Retina (tissue), 1 donor: ENCODE measurements around the gene MICALL2.

Experiments
- DNase-seq: peaks from one replicate; pipeline ENCODE4 v3.0.0-alpha.2; 2016

The MICALL2 gene

DNA sequence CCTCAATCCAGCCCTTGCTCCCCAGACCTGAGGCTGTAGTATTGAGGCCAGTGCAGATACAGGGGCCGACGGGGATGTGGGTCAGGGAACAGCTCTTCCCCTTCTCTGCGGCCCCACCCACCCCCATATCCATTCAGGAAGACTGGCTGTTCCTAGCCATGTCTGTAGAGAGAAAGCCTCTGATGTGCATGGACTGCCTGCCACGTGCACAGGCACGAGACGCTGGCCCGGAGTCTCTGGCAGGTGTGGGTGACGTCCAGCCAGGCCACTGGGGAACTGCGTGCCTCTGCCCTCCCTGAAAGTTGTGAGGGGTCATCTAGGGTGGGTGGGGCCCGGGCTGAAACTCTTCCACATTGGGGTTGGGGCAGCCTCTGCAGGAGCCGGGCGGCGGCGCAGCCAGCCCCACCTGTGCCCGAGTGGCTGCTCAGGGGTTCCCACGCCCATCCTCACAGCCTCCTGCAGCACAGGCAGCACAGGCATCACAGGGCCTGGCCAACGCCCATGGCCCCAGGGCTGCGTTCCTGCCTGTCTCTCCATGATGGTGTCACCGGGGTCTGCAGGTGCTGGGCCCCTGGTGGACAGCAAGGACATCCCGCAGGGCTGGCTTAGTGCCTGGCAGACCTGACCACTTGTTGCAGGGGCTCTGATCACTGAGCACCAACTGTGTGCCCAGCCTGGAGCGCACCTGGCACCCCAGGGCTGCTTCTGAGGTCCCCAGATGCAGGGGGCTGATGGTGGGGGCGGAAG, 27.5 kb downstream of the MICALL2 start:
- peak; percentile 32 for DNase-seq

DNA sequence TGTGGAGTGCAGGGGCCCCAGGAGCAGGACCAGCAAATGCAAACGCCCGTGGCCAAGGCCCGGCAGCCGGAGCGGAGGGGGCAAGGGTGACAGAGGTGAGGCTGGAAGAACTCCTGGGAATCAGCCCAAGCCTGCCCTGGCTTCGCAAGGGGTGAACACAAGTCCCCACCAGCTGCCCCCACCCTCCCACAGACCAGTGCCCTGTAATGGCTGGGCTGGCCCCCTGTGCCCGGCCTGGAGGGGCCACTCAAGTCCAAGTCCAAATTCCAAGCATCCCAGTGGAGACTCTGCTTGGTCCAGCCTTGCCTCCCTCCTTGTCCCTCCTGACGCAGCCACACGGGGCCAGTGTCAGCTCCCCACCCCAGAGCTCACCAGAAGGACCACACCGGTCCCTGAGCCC, 28.0 kb downstream of the MICALL2 start:
- no peak for DNase-seq

DNA sequence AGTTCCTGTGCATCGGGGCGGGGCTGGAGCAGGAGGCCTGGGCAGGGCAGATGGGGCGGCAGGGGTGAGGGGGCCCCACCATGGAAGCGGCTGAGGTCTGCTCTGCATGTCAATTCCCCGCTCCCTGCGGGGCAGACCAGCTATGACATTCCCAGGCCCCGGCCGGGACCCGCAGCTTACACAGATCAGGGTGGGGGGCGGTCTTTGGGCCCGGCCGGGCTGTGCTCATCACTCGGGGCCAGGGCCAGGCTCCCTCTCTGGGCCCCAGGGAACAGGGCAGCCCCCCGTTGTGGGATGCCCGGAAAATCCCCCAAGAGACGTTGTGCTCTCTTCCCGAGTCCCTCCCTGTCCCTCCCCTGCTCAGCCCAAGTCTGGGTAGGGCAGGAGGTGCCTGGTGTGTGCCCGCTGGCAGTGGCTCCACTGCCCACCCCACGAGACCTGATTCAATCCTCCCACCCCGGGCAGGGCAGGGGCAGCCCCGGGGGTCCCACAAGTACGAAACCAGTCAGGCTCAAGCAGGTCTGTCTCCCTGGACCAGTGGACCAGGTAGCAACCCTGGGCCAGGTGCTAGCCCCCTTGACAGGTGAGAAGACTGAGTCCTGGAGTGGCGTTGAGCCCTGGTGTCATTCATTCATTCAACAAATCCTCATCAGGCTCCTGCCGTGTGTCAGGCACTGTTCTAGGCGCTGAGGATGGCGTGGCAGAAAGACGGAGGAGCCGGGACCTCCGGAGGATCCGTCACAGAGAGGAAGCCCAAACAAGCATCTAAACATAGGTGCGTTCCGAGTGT, 29.0 kb downstream of the MICALL2 start:
- no peak for DNase-seq

DNA sequence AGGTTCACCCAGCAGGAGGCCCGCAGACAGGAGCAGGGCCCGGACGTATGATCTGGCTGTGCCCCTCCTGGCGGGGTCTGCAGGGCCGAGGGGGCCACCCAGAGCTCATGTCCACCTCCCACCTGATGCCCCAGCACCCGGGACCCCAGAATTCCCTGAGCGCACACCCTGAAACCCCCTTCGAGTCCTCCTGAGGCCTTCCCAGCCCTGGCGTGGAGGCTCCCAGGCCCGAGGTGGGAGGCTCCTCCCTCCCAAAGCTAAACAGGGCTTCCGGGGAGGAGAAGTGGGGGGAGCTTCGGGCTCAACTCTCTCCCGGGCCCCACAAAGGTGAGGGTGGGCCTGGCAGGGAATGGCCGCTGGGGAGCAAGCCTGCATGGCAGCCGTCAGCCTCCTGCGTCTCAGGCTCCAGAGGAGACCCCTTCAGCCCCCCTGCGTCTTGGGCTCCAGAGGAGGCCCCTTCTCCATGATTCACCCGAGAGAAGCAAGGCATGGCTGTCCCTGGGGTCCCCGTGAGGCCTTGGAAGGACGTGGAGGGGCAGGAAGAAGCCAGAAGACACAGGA, 30.2 kb downstream of the MICALL2 start:
- DNase-seq: no peak

DNA sequence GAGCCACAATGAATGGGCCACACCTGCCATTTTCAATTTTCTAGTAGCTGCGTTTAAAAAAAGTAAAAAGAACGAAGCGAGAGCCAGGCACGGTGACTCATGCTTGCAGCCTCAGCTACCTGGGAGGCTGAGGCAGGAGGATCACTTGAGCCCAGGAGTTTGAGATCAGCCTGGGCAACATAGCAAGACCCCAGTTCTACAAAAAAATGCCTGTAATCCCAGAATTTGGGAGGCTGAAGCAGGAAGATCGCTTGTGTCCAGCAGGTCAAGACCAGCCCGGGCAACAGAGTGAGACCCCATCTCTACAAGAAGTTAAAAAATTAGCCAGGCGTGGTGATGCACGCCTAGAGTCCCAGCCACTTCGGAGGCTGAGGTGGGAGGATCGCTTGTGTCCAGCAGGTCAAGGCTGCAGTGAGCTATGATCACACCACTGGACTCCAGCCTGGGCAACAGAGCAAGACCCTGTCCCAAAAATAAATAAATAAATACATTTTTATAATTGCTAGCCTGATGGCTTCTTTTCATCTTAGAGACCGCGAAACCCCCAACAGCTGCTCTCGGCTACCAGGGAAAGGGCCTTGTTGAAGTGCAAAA, 32.1 kb downstream of the MICALL2 start:
- no peak for DNase-seq

DNA sequence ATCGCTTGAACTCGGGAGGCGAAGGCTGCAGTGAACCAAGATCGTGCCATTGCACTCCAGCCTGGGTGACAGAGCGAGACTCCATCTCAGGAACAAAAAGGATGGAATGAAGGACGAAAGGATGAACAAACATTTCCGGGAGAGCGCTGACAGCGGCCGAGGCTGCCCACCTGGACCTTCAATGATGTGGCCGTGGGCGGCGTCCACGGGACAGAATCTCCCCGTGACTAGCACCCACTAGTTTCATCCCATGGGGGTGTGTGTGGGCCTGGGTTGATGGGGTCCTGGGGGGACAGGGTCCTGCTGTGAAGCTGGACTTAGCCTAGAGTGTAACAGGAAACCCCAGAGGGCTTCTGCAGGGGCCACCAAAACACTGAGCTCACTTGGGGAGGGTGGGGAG, 32.8 kb downstream of the MICALL2 start:
- DNase-seq: no peak

DNA sequence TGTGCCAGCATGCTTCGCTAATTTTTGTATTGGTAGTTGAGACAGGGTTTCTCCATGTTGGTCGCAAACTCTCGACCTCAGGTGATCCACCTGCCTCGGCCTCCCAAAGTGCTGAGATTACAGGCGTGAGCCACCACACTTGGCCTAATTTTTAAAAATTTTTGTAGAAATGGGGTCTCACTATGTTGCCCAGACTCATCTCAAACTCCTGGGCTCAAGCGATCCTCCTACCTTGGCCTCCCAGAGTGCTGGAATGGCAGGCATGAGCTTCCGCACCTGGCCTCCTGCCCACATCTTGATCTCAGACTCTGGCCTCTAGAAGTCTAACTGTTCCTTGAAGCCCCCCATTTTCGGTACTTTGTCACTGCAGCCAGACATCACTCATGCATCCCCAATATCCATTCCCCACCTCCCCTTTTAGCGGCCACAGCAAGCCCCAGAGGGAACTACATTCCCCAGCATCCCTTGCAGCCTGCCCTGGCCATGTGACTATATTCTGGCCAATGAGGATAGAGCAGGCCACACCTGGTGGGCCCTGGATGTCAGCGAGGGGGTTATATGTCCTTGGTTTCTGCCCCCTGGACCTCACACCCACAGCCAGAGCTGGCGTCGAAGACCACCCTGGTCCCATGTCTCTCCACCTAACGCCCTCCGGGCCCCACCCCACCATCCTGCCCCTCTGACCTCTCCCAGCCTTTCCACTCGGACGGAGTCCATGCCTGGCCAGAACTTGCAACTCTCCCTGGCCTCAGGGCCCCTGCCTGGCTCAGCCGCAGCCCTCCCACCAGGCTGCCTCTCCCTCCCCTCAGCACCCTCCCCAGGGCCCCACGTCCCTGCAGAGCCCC, 33.8 kb downstream of the MICALL2 start:
- peak; percentile 51 for DNase-seq

DNA sequence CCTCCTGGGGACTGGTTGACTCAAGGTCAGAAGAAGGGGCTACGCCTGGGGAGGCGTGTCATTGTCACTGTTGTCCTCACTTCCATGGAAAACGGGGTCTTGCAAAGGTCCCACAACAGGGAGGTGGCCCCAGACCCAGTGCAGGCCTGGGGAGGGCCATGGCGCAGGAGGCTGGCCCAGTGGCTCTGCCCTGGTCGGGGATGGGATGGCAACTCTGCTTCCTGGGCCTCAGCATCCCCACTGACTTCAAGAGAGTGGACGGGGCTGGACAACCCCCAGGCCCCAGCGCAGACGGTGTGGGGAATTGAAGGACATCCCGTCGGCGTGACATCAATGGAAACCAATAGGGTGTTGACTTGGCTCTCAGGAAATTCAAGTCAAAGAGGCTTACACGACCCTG, 35.2 kb downstream of the MICALL2 start:
- DNase-seq: no peak

DNA sequence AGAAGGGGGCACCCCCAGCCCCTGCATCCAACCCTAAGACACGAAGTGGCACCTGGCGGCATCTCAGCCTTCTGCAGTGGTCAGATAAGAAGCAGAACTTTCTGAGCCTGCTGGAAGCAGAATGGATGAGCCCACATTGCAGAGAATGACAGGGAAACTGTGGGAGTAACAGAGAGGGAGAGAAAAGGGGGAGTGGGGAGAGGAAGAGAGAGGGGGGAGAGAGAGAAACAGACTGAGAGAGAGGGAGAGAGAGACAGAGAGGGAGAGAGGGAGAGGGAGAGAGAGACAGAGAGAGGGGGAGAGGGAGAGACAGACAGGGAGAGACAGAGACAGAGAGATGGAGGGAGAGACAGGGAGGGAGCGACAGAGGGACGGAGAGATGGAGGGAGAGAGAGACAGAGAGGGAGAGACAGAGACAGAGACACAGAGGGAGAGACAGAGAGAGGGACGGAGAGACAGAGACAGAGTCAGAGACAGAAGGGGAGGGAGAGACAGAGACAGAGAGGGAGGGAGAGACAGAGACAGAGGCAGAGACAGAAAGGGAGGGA, 35.9 kb downstream of the MICALL2 start:
- DNase-seq: no peak

DNA sequence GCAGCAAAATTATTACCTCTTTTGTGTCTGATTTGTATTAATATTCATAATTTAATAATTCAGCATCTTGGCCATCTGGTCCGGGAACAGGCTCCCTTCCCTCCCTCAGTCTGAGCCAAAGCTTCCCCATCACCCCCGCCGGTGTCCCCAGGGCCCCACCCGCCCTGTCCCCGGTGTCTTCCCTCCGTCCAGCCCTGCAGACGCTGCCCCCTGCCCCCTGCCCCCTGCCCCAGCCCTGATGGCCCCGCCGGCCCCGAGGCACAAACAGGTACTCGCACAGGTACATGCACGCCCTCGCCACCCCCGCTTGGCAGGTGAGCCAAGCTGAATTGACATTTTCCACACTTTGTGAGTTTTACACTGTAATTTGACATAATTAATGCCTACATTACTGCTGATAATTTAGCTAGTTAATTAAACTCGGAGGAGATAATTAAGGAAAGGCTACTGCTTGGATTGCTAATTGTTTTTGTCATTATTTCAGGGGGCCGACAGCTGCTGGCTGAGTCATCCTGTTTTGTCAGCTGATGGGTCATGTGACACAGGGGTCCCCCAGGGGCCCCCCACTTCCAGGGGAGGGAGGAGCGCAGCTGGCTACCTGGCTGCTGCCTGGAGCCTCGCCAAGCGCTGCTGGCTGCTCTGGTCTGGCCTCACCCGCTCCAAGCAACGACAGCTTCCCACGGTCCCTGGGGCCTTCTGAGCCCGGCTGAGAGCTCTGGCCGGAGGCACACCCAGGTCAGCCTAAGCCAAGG, 36.6 kb downstream of the MICALL2 start:
- peak; percentile 74 for DNase-seq

DNA sequence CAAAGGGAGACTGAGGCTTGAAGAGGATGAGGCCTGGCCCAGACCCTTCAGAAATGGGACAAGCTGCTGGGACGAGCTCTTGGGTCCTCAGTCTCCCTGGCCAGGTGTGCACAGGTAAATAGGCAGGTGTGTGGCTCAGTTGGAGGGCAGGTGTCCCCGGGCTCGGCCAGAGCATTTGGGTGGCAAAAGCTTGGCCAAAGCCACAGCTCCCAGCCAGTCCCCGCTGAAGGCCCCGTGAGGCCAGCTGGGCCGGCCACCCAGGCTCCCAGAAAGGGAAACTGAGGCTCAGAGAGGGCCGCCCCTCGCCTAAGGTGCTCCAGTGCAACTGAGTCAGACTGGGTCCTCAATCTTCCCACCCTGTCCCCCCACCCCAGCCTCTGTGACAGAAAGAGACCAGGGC, 37.3 kb downstream of the MICALL2 start:
- no peak for DNase-seq

DNA sequence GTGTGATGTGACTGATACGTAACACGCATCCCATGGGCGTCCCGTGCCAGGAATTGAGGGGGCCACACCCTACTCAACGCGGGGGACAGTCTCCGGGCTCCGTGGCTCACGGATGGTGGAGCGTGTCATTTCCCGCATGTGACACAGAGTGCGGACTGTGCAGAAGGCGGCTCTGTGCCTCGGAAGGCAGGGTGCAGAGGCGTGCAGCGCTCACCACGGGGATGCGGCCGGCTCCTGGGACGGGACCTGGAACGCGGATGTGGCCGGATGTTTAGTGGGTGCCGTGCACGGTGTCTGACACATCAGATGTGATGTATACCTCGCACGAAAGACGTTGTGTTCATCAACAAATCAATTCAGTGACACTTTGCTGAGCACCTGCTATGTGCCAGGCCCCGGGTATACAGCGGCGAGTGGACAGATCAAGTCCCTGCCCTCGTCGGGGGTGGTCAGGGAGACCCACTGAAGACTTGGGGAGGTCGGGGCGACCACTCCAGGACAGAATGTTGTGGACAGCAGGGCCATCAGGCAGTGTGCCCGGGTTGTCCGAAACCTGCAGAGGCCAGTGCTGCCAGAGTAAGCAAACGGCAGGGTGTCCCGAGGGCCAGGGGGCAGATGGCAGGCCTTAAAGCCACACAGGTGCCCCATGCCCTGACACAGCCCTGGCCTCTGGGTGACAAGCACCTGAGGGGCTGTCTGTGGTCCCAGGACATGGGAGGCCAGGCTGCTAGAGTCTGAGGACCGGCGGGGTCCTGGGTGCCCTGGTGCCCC, 38.1 kb downstream of the MICALL2 start:
- no peak for DNase-seq

DNA sequence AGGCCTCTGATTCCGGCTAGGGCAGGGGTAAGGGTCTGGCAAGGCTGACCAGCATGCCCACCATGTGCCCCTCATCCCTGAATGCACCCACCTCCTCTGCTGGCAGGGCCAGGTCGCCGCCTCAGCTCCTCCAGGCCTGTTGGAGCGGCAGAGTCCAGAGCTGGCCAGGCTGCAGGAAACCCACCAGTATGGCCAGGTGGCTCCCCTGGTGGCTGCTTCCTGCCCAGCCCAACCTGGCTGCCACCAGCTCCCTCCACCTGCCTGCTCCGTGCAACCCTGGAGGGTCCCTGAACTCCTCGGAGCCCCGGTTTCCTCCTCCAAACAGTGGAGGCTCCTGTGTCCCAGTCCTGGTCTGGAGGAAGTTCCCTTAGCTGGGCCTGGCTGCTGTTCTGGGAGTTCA, 39.6 kb downstream of the MICALL2 start:
- DNase-seq: no peak

DNA sequence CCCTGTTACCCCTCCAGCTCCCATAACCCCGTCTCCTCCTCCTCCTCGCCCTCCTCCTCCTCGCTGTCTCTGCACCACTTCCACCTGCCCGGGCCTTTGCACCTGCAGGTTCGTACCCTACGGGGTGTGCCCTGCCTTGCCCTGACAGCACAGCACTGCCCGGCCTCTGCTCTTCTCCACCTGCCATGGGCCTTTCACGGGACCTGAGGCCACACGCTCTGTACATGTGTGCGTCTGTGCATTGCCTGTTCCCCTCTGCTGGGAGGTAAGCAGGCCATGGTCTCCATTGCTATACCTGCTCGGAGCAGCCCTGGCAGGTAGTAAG, 40.0 kb downstream of the MICALL2 start:
- DNase-seq: no peak

DNA sequence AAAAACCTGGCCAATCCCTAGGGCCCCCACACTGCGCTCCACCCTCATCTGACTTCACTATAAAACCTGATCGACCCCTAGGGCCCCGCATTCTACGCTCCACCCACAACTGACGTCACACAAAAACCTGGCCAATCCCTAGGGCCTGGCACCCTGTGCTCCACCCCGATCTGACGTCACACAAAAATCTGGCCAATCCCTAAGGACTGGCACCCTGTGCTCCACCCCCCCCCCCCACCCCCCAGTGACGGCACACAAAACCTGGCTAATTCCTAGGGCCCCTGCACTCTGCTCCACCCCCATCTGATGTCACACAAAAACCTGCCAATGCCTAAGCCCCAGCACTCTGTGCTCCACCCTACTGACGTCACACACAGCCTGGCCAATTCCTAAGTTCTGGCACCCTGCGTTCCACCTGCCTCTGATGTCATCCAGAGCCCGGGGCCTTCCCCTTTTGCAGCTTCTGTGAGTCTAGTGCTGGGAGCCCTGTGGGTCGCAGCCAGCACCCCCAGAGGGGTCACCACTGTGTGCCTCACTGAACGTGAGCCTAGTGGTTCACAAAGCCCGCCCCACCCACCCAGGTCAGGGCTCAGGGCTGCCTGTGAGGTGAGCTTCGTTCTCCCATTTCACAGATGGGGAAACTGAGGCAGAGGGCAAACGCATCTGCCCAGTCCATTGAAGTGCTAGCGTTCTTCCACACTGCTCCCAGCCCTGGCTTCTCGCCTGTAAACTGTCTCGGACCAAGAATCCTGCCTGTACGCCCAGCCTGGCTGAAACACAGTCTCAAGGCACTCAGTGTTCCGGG, 40.6 kb downstream of the MICALL2 start:
- DNase-seq: no peak

DNA sequence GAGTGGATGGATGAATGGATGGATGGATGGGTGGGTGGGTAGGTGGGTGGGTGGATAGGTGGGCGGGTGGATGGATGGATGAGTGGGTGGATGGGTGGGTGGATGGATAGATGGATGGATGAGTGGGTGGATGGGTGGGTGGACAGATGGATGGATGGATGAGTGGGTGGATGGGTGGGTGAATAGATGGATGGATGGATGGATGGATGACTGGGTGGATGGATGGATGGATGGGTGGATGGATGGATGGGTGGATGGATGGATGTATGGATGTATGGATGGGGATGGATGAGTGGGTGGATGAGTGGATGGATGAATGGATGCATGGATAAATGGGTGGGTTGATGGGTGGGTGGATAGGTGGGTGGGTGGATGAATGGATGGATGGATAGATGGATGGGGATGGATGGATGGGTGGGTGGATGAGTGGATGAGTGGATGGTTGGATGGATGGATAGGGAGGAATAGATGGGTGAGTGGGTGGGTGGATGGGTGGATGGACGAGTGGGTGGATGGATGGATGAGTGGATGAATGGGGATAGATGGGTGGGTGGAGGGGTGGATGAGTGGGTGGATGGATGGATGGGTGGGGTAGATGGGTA, 43.8 kb downstream of the MICALL2 start:
- DNase-seq: no peak

DNA sequence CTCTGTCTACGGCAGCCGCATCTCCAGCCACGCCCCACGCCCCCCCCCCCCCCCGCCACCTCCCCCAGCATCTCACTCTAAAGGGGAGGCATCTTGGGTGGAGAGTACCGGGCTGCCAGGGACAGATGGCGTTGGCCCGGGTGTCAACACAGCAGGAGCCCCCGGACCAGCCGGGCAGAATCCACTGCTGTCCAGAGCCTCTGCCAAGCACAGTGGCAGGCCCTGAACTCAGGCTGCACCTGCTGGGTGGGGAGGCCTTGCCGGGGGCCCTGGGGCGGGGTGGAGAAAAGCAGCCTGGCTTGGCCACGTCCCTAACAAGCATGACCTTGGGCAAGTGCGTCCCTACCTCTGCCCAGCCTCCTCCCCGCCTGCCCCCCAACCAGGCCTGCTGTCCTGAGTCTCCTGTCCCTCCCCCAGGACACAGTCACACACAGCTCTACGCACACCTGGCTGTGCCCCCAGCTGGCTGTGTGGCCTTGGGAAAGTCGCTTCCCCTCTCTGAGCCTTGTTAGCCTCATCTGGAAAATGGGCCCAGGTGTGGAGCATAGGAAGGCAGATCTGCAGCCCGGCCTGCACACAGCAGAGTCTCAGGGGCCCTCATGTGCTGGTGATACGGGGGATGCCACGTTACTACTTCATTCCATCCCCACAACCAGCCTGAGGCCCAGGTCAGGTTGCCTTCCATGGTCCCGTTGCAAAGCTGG, 45.2 kb downstream of the MICALL2 start:
- no peak for DNase-seq

DNA sequence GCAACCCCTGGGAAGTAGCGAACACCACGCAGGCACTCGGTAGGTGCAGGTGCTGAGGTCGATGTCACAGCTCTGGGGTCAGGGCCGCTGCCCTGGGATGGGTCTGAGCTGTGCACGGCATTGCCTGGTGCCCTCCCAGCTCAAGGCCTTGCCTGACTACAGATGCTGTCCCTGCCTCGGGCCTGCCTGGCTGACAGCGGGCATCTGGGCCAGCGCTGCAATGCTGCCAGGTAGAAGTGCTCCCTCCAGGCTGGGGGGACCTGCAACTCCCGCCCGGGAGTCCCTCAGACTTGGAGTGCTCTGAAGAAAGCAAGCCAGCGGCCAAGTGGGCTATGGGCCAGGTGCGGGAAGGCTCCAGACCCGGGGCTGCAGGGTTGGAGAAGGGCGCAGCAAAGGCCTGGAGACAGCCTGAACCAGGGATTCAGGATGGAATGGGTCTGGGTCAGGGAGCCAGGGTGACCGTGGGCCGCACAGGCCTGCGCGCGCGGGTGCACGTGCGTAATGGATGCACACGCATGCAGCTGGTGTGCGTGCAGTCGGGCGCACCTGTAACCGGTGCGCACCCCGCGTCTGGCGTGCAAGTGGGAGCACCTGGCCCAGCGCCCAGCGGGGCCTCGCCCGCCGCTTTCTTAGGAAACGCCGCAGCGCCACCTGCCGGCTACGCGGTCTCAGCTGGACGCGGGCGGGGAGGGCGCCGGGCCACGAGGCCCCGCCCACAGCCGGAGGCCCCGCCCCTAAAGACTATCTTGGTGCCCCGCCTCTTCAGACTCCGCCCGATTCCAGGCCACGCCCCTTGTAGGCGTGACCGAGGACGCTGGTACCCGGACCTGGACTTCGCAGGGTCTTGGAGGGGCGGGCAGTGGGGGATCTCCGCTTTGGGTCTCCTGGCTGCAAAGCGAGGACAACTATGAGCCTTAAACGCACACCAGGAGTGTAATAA, 46.7 kb downstream of the MICALL2 start:
- peak; percentile 94 for DNase-seq
